Measurements from ENCODE around the gene HLA-DOB. TPM values are rescaled to one million over a fixed set of nuclear protein-coding genes. Genes with fewer than 3 reads are reported as not detected.

HLA-DOB gene
- total and polyA plus RNA-seq, 4 donors = 1.2 to 2.7 (median 1.4) TPM

DNA sequence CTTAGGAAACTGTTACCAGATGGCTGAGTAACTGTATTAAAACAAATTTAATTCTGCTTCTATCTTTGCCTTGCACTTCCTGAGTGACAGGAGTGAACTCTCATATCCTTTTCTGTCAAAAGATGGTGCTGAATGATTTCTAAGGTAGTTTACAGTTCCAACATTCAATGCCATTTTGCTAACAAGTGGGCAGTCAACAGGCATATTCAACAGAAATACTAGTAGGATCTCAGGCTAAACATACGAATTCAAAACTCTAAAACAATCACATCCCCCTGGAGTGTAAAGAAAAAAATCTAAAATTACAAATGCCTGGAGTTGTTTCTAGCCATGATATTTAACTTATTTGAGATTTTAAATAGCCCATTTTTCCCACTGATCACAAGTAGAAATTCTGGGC, 43.9 kb upstream of the HLA-DOB start:
- WGBS, 2 donors = 68 to 86% methylated on average over 1 of the region's 1 CpG
- peak overlapping the region in 1 of 2 donors; percentile 8 for H3K9ac ChIP-seq (ENCODE audit: insufficient read depth in 1 of 2, low read length in 2 of 2)
- TF ChIP-seq, protein P1, sequence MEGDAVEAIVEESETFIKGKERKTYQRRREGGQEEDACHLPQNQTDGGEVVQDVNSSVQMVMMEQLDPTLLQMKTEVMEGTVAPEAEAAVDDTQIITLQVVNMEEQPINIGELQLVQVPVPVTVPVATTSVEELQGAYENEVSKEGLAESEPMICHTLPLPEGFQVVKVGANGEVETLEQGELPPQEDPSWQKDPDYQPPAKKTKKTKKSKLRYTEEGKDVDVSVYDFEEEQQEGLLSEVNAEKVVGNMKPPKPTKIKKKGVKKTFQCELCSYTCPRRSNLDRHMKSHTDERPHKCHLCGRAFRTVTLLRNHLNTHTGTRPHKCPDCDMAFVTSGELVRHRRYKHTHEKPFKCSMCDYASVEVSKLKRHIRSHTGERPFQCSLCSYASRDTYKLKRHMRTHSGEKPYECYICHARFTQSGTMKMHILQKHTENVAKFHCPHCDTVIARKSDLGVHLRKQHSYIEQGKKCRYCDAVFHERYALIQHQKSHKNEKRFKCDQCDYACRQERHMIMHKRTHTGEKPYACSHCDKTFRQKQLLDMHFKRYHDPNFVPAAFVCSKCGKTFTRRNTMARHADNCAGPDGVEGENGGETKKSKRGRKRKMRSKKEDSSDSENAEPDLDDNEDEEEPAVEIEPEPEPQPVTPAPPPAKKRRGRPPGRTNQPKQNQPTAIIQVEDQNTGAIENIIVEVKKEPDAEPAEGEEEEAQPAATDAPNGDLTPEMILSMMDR (IDR thresholded peaks at IDR 0.05; ENCODE audit: control extremely low read depth, extremely low read depth) = no peak

DNA sequence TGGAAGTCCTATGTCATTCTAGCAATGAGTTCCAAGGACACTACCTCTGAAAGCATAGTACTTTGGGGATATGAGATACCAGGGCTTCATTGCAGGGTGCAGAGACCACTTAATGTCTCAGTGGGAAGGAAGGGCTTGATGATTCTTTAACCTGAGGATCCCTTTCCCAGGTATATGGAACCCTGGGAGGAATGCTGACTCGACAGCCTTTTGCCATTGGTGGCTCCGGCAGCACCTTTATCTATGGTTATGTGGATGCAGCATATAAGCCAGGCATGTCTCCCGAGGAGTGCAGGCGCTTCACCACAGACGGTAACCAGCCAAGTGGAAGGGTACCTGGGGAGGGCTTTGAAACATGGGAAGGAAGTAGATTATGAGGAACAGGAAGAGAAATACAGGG, 41.4 kb upstream of the HLA-DOB start:
- Histone ChIP-seq H3K27me3 (ENCODE audit: control insufficient read depth in 3 of 3, insufficient read depth in 3 of 3, low read length in 2 of 3) (peaks cover 0 to 28% (median 0%) of the 10 kb centered on the region in 3 donors), H3K36me3 (ENCODE audit: control insufficient read depth in 4 of 4, insufficient read depth in 4 of 4, low read length in 4 of 4) (peaks cover 0 to 14% (median 1%) of the 10 kb centered on the region in 4 donors), H3K9ac (ENCODE audit: insufficient read depth in 1 of 2, low read length in 2 of 2) (no peak overlapping the region), H3K9me3 (ENCODE audit: control insufficient read depth in 4 of 4, insufficient read depth in 3 of 4, low read length in 3 of 4) (no peaks in the 10 kb centered on the region), H3K4me1 (ENCODE audit: control insufficient read depth in 5 of 5, insufficient read depth in 5 of 5, low read length in 5 of 5) (peaks cover 0 to 12% (median 0%) of the 10 kb centered on the region in 5 donors), H3K4me3 (no peak overlapping the region), H3K27ac (ENCODE audit: low read depth in 1 of 2, low read length in 1 of 2) (no peak overlapping the region)
- 74 to 83% methylated on average over 5 of the region's 5 CpGs for WGBS, 2 donors
- DNase-seq (no peak), ATAC-seq (ENCODE audit: insufficient read depth, low FRiP score) (no peak)
- TF ChIP-seq, protein P1 (IDR thresholded peaks at IDR 0.05; ENCODE audit: control extremely low read depth, extremely low read depth) = no peak

More for the DNA sequence above, 43.9 kb upstream of the HLA-DOB start:
- Histone ChIP-seq H3K36me3 (ENCODE audit: control insufficient read depth in 4 of 4, insufficient read depth in 4 of 4, low read length in 4 of 4) (peaks cover 0 to 15% (median 1%) of the 10 kb centered on the region in 4 donors), H3K27ac (ENCODE audit: low read depth in 1 of 2, low read length in 1 of 2) (peak overlapping the region in 1 of 2 donors; percentile 30), H3K4me1 (ENCODE audit: control insufficient read depth in 5 of 5, insufficient read depth in 5 of 5, low read length in 5 of 5) (peaks cover 0 to 4% (median 0%) of the 10 kb centered on the region in 5 donors), H3K27me3 (ENCODE audit: control insufficient read depth in 3 of 3, insufficient read depth in 3 of 3, low read length in 2 of 3) (peaks cover 0 to 34% (median 0%) of the 10 kb centered on the region in 3 donors), H3K9me3 (ENCODE audit: control insufficient read depth in 4 of 4, insufficient read depth in 3 of 4, low read length in 3 of 4) (no peaks in the 10 kb centered on the region), H3K4me3 (no peak overlapping the region)
- DNase-seq = no peak
- no peak for ATAC-seq (ENCODE audit: insufficient read depth, low FRiP score)

DNA sequence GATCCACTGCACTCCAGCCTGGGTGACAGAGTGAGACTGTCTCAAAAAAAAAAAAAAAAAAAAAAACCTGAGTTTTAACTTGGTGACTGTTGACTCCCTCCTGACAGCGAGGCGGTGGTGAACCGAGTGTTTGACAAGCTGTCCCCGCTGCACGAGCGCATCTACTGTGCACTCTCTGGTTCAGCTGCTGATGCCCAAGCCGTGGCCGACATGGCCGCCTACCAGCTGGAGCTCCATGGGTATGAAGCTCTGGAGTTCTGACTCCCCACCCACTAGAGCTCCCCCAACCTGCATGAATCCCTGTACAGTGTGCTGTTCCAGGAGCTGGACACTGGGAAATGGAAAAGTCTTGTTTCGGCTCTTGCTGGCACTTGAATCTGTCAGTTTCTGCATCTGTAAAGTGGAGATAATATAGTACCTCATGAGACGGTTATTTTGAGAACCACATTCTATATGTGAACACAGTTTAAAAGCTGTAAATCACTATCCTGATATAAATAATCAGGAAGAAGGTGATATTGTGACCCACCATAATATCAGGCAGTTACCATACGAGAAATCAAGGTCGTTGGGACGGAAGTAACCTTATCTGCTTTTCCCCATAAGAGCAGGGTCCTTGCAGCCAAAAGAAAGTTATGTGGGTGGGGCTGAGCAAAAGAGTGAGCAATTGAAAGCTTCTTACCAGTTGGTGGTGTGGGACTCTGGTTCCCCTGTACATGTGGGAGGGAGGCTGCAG, 40.5 kb upstream of the HLA-DOB start:
- Histone ChIP-seq H3K27me3 (ENCODE audit: control insufficient read depth in 3 of 3, insufficient read depth in 3 of 3, low read length in 2 of 3) (peaks cover 0 to 27% (median 0%) of the 10 kb centered on the region in 3 donors), H3K36me3 (ENCODE audit: control insufficient read depth in 4 of 4, insufficient read depth in 4 of 4, low read length in 4 of 4) (peaks cover 0 to 14% (median 1%) of the 10 kb centered on the region in 4 donors), H3K9ac (ENCODE audit: insufficient read depth in 1 of 2, low read length in 2 of 2) (no peak overlapping the region), H3K4me3 (no peak overlapping the region), H3K27ac (ENCODE audit: low read depth in 1 of 2, low read length in 1 of 2) (no peak overlapping the region), H3K9me3 (ENCODE audit: control insufficient read depth in 4 of 4, insufficient read depth in 3 of 4, low read length in 3 of 4) (no peaks in the 10 kb centered on the region), H3K4me1 (ENCODE audit: control insufficient read depth in 5 of 5, insufficient read depth in 5 of 5, low read length in 5 of 5) (peaks cover 0 to 19% (median 2%) of the 10 kb centered on the region in 5 donors)
- DNase-seq = no peak
- TF ChIP-seq, protein P1 (IDR thresholded peaks at IDR 0.05; ENCODE audit: control extremely low read depth, extremely low read depth) = no peak
- WGBS, 2 donors = 79 to 87% methylated on average over 14 of the region's 14 CpGs
- ATAC-seq (ENCODE audit: insufficient read depth, low FRiP score) = no peak

Measured in lung (tissue), 12 donors.